ENCODE measurements around the gene THAP4. TPM values are rescaled to one million over a fixed set of nuclear protein-coding genes. Genes with fewer than 3 reads are reported as not detected.
A peak's percentile ranks its signal among the peaks of the same experiment; 100 is the strongest.

The THAP4 gene
- total and polyA plus RNA-seq, 2 of the 13 experiments (the other 11 are each of a cell fraction or from before 2014, with no cell fraction given) = 59.7 to 75.7 TPM

DNA sequence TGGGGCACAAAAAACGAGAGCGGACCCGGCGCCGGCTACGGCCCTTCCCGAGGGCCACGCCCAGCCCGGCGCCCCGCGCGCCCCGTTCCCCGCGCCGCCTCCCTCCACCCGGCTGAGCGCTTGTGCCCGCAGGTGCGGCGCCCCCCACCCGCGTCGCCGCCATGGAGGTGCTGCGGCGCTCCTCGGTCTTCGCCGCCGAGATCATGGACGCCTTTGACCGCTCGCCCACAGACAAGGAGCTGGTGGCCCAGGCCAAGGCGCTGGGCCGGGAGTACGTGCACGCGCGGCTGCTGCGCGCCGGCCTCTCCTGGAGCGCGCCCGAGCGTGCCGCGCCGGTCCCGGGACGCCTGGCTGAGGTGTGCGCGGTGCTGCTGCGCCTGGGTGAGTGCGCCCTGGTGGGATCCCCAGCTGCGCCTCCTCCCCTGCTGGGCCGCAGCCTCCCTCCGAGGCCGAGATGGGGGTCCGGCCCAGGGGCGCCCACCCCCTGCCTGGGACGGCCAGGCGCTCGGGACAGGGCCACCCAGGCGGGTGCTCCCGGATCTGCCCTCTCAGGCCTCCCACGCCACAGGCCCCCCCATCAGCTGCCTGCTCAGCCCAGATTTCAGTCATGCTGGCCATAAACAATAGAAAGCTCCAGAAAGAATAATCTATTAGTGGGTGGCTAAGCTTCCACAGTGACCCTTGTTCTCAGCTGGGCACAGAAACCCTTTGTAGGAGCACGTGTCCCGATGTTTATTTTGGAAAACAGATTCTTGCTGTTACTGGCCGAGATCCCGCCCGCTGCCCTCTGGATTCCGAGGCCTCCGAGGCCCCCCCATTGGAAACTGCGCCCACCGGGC lies 77.4 kb downstream of the THAP4 start (continued):
- TF ChIP-seq RORA (CRISPR knock-in tag; IDR thresholded peaks at IDR 0.05) = no peak
- TF ChIP-seq NFKB2 (CRISPR knock-in tag; IDR thresholded peaks at IDR 0.05; ENCODE audit: borderline replicate concordance) = peak; percentile 24; the same call in 1 of the 2 replicates
- no peak for TF ChIP-seq NR2F6 (IDR thresholded peaks at IDR 0.05)
- no peak; the same call in 1 of the 2 replicates for TF ChIP-seq NR2F6 (CRISPR knock-in tag; IDR thresholded peaks at IDR 0.05)
- TF ChIP-seq ZNF350 (CRISPR knock-in tag; IDR thresholded peaks at IDR 0.05; ENCODE audit: borderline replicate concordance, low read depth) = 0 out of 2 replicates have a peak, but pooled peaks have one; percentile 34
- peak; percentile 58 for TF ChIP-seq SPEN (CRISPR knock-in tag; IDR thresholded peaks at IDR 0.05; ENCODE audit: low read depth)
- TF ChIP-seq ARNT2 (CRISPR knock-in tag; IDR thresholded peaks at IDR 0.05; ENCODE audit: low read depth) = no peak
- no peak for TF ChIP-seq ZNF749 (CRISPR knock-in tag; IDR thresholded peaks at IDR 0.05; ENCODE audit: borderline replicate concordance)
- no peak for TF ChIP-seq NONO (IDR thresholded peaks at IDR 0.05)
- TF ChIP-seq NONO (CRISPR knock-in tag; conservative IDR thresholded peaks at IDR 0.05) = peak; percentile 59; the same call in 1 of the 2 replicates
- peak; percentile 65; the same call in 1 of the 2 replicates for TF ChIP-seq GATAD2A (CRISPR knock-in tag; IDR thresholded peaks at IDR 0.05)
- TF ChIP-seq GABPA (IDR thresholded peaks at IDR 0.05; ENCODE audit: low read depth, low read length) = no peak
- no peak for TF ChIP-seq GABPA (CRISPR knock-in tag; IDR thresholded peaks at IDR 0.05; ENCODE audit: low read depth)
- no peak; the same call in 1 of the 2 replicates for TF ChIP-seq ZNF746 (CRISPR knock-in tag; IDR thresholded peaks at IDR 0.05)
- 0 out of 2 replicates have a peak, but pooled peaks have one; percentile 67 for TF ChIP-seq NCOA1 (CRISPR knock-in tag; IDR thresholded peaks at IDR 0.05)
- TF ChIP-seq TBX2 (CRISPR knock-in tag; IDR thresholded peaks at IDR 0.05; ENCODE audit: borderline replicate concordance) = no peak
- TF ChIP-seq MED8 (CRISPR knock-in tag; IDR thresholded peaks at IDR 0.05; ENCODE audit: insufficient replicate concordance) = peak; percentile 53
- TF ChIP-seq, protein P1, sequence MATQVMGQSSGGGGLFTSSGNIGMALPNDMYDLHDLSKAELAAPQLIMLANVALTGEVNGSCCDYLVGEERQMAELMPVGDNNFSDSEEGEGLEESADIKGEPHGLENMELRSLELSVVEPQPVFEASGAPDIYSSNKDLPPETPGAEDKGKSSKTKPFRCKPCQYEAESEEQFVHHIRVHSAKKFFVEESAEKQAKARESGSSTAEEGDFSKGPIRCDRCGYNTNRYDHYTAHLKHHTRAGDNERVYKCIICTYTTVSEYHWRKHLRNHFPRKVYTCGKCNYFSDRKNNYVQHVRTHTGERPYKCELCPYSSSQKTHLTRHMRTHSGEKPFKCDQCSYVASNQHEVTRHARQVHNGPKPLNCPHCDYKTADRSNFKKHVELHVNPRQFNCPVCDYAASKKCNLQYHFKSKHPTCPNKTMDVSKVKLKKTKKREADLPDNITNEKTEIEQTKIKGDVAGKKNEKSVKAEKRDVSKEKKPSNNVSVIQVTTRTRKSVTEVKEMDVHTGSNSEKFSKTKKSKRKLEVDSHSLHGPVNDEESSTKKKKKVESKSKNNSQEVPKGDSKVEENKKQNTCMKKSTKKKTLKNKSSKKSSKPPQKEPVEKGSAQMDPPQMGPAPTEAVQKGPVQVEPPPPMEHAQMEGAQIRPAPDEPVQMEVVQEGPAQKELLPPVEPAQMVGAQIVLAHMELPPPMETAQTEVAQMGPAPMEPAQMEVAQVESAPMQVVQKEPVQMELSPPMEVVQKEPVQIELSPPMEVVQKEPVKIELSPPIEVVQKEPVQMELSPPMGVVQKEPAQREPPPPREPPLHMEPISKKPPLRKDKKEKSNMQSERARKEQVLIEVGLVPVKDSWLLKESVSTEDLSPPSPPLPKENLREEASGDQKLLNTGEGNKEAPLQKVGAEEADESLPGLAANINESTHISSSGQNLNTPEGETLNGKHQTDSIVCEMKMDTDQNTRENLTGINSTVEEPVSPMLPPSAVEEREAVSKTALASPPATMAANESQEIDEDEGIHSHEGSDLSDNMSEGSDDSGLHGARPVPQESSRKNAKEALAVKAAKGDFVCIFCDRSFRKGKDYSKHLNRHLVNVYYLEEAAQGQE (IDR thresholded peaks at IDR 0.05; ENCODE audit: borderline replicate concordance in 1 of 2, low read depth in 1 of 2, low read length in 2 of 2) = no peak; a peak in 1 of 4 replicates
- TF ChIP-seq ELF1 (CRISPR knock-in tag; IDR thresholded peaks at IDR 0.05) = no peak
- TF ChIP-seq, protein P2, sequence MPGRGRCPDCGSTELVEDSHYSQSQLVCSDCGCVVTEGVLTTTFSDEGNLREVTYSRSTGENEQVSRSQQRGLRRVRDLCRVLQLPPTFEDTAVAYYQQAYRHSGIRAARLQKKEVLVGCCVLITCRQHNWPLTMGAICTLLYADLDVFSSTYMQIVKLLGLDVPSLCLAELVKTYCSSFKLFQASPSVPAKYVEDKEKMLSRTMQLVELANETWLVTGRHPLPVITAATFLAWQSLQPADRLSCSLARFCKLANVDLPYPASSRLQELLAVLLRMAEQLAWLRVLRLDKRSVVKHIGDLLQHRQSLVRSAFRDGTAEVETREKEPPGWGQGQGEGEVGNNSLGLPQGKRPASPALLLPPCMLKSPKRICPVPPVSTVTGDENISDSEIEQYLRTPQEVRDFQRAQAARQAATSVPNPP (CRISPR knock-in tag; IDR thresholded peaks at IDR 0.05) = 0 out of 2 replicates have a peak, but pooled peaks have one; percentile 47
- TF ChIP-seq ZNF780A (CRISPR knock-in tag; IDR thresholded peaks at IDR 0.05) = no peak
- no peak for TF ChIP-seq DNMT3B (CRISPR knock-in tag; conservative IDR thresholded peaks at IDR 0.05)
- TF ChIP-seq, protein P3, sequence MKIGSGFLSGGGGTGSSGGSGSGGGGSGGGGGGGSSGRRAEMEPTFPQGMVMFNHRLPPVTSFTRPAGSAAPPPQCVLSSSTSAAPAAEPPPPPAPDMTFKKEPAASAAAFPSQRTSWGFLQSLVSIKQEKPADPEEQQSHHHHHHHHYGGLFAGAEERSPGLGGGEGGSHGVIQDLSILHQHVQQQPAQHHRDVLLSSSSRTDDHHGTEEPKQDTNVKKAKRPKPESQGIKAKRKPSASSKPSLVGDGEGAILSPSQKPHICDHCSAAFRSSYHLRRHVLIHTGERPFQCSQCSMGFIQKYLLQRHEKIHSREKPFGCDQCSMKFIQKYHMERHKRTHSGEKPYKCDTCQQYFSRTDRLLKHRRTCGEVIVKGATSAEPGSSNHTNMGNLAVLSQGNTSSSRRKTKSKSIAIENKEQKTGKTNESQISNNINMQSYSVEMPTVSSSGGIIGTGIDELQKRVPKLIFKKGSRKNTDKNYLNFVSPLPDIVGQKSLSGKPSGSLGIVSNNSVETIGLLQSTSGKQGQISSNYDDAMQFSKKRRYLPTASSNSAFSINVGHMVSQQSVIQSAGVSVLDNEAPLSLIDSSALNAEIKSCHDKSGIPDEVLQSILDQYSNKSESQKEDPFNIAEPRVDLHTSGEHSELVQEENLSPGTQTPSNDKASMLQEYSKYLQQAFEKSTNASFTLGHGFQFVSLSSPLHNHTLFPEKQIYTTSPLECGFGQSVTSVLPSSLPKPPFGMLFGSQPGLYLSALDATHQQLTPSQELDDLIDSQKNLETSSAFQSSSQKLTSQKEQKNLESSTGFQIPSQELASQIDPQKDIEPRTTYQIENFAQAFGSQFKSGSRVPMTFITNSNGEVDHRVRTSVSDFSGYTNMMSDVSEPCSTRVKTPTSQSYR (CRISPR knock-in tag; IDR thresholded peaks at IDR 0.05; ENCODE audit: borderline replicate concordance) = no peak
- TF ChIP-seq CBX1 (IDR thresholded peaks at IDR 0.05; ENCODE audit: low read depth) = no peak
